Testis (tissue), 2 donors: ENCODE data around the gene MYBPC2.

Source experiments
- POLR2A ChIP-seq: fragments of 450-650 bp; IDR thresholded peaks from one replicate; pipeline ENCODE4 v1.6.1; 2017; ENCODE audit warnings: antibody characterized with exemption, mild to moderate bottlenecking, moderate library complexity
- TF ChIP-seq, protein P1 (sequence below), 3 experiments: fragments of 450-650 bp in 2 of 3; fragments of 200-600 bp in 1 of 3; sonication (generic) in 1 of 3; IDR thresholded peaks; one replicate each; pipeline ENCODE4 v1.5.1; 2016 to 2019; ENCODE audit warnings: antibody characterized with exemption in 3 of 3, mild to moderate bottlenecking in 2 of 3, moderate library complexity in 1 of 3

DNA sequence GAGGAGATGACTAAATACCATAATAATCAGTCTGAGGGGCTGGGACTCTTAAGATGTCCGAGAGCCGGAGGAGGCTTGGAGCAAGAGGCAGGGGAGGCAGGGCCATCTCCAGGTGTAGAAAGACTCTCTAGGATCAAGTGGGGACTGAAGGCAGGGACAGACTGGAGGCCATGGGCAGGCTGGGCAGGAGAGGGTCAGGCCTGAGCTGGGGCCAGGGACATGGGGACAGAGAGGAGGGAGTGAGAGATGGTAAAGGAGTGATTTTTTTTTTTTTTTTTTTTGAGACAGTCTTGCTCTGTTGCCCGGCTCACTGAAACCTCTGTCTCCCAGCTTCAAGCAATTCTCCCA is 76.1 kb downstream of the MYBPC2 start:
- TF ChIP-seq, protein P1, sequence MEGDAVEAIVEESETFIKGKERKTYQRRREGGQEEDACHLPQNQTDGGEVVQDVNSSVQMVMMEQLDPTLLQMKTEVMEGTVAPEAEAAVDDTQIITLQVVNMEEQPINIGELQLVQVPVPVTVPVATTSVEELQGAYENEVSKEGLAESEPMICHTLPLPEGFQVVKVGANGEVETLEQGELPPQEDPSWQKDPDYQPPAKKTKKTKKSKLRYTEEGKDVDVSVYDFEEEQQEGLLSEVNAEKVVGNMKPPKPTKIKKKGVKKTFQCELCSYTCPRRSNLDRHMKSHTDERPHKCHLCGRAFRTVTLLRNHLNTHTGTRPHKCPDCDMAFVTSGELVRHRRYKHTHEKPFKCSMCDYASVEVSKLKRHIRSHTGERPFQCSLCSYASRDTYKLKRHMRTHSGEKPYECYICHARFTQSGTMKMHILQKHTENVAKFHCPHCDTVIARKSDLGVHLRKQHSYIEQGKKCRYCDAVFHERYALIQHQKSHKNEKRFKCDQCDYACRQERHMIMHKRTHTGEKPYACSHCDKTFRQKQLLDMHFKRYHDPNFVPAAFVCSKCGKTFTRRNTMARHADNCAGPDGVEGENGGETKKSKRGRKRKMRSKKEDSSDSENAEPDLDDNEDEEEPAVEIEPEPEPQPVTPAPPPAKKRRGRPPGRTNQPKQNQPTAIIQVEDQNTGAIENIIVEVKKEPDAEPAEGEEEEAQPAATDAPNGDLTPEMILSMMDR (IDR thresholded peaks at IDR 0.05) = no peak
- TF ChIP-seq POLR2A = no peak
